Ishikawa (cell line): Measurements from ENCODE around the gene NECTIN1.

ENCODE experiments used
- CEBPB ChIP-seq: IDR thresholded peaks from 2 replicates; pipeline ENCODE4 v1.6.1; 2012
- CREB1 ChIP-seq: IDR thresholded peaks from 2 replicates; pipeline ENCODE4 v1.6.1; 2012; ENCODE audit warnings: low read depth
- EGR1 ChIP-seq: IDR thresholded peaks from 2 replicates; pipeline ENCODE4 v1.6.1; 2012
- EP300 ChIP-seq: IDR thresholded peaks from 2 replicates; pipeline ENCODE4 v1.6.1; 2012; ENCODE audit warnings: borderline replicate concordance
- FOXM1 ChIP-seq: IDR thresholded peaks from 2 replicates; pipeline ENCODE4 v1.6.1; 2012; ENCODE audit warnings: low read depth, borderline replicate concordance
- MAX ChIP-seq: IDR thresholded peaks from 2 replicates; pipeline ENCODE4 v1.6.1; 2012
- NFIC ChIP-seq: IDR thresholded peaks from 2 replicates; pipeline ENCODE4 v1.6.1; 2012
- RAD21 ChIP-seq: IDR thresholded peaks from 2 replicates; pipeline ENCODE4 v1.6.1; 2012; ENCODE audit warnings: low read depth
- REST ChIP-seq: IDR thresholded peaks from 2 replicates; pipeline ENCODE4 v1.6.1; 2012; ENCODE audit warnings: low read depth, mild to moderate bottlenecking
- TAF1 ChIP-seq: IDR thresholded peaks from 2 replicates; pipeline ENCODE4 v1.6.1; 2012; ENCODE audit warnings: low read depth, mild to moderate bottlenecking
- TCF12 ChIP-seq: IDR thresholded peaks from 2 replicates; pipeline ENCODE4 v1.6.1; 2012; ENCODE audit warnings: low read depth
- TEAD4 ChIP-seq: IDR thresholded peaks from 2 replicates; pipeline ENCODE4 v1.6.1; 2012
- USF1 ChIP-seq: IDR thresholded peaks from 2 replicates; pipeline ENCODE4 v1.6.1; 2012
- YY1 ChIP-seq: IDR thresholded peaks from 2 replicates; pipeline ENCODE4 v1.6.1; 2012; ENCODE audit warnings: low read depth
- ZBTB7A ChIP-seq: IDR thresholded peaks from 2 replicates; pipeline ENCODE4 v1.6.1; 2012; ENCODE audit warnings: low read depth

Gene NECTIN1

GRCh38 chr11:119712459-119713358, 16.3 kb downstream of the NECTIN1 start:
- TF ChIP-seq NFIC (no peak), EGR1 (no peak), FOXM1 (no peak), MAX (no peak), YY1 (no peak), RAD21 (no peak), CEBPB (no peak), REST (no peak), ZBTB7A (no peak), EP300 (no peak), CREB1 (no peak), TCF12 (no peak)

- TF ChIP-seq NFIC, result no peak
- TF ChIP-seq REST, result no peak
- no peak for TF ChIP-seq MAX
These were observed 17.0 kb downstream of the NECTIN1 start for GRCh38 chr11:119712006-119712405.

DNA sequence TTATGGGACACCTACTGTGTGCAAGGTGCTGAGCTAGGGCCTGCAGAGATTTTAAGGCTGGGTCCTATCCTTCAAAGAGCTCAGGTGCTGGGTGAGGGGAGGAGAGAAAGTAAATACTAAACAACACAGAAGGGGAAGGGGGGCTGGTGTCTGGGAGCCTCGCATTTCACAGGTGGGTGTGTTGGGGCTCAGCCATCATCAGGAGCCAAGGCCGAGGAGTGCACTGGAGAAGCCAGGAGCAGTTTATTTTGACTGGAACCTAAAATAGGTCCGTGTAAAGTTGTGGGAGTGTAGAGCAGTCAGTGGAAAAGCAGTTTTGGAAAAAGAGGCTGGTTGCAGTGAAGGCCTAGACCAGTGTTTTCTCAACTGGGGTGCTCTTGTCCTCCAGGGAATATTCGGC, 17.5 kb downstream of the NECTIN1 start:
- TF ChIP-seq YY1, result no peak
- TF ChIP-seq TAF1, result no peak
- no peak for TF ChIP-seq ZBTB7A
- no peak for TF ChIP-seq RAD21
- no peak for TF ChIP-seq NFIC
- TF ChIP-seq USF1, result no peak
- no peak for TF ChIP-seq TEAD4
- TF ChIP-seq CREB1, result no peak
- no peak for TF ChIP-seq FOXM1
- TF ChIP-seq CEBPB, result no peak
- no peak for TF ChIP-seq REST

GRCh38 chr11:119710417-119710816, 18.6 kb downstream of the NECTIN1 start:
- TF ChIP-seq TCF12 (no peak), FOXM1 (no peak), USF1 (no peak), TEAD4 (no peak), NFIC (no peak), MAX (no peak), TAF1 (no peak), RAD21 (no peak), YY1 (no peak), CREB1 (no peak), REST (no peak), EGR1 (no peak), CEBPB (no peak), EP300 (no peak), ZBTB7A (no peak)
